Tibial artery (tissue), 4 donors: ENCODE data around the gene PRCD.

Experiments used
- DNase-seq, 2 donors: peaks; one replicate each; pipeline ENCODE4 v3.0.0-alpha.2; 2019
- H3K27ac ChIP-seq, 2 donors: fragments of 200-600 bp; sonication (generic) in 1 of 2; 1 replicate in 1 of 2; 2 replicates in 1 of 2; pipeline ENCODE4 v1.5.1; 2018 to 2019; ENCODE audit warnings: mild to moderate bottlenecking in 1 of 2
- H3K27me3 ChIP-seq, 2 donors: fragments of 200-600 bp; sonication (generic) in 1 of 2; one replicate each; pipeline versions ENCODE4 v1.5.1 to v1.6.0; 2016 to 2019
- H3K36me3 ChIP-seq, 3 donors: fragments of 200-600 bp; sonication (generic) in 2 of 3; one replicate each; pipeline ENCODE4 v1.5.1; 2016 to 2019; ENCODE audit warnings: mild to moderate bottlenecking in 2 of 3
- H3K4me1 ChIP-seq, 4 donors: fragments of 200-600 bp; sonication (generic) in 2 of 4; 1 replicate in 3 of 4; 2 replicates in 1 of 4; pipeline ENCODE4 v1.5.1; 2016 to 2019
- H3K4me3 ChIP-seq, 2 donors: fragments of 200-600 bp; sonication (generic) in 1 of 2; 1 replicate in 1 of 2; 2 replicates in 1 of 2; pipeline ENCODE4 v1.5.1; 2018 to 2019; ENCODE audit warnings: mild to moderate bottlenecking in 2 of 2
- H3K9me3 ChIP-seq, 3 donors: fragments of 200-600 bp; sonication (generic) in 1 of 3; one replicate each; pipeline ENCODE4 v1.5.1; 2016 to 2019
- intact Hi-C: fragments of 100-400 bp; cut with DNase I; formaldehyde crosslinking; loops from one replicate; pipeline ENCODE4 v1.15.0; 2023; ENCODE audit warnings: low total_unique reads
- TF ChIP-seq, protein P1 (sequence below), 2 experiments: fragments of 200-600 bp in 1 of 2; fragments of 450-650 bp in 1 of 2; IDR thresholded peaks; one replicate each; pipeline ENCODE4 v1.5.1; 2017 to 2019; ENCODE audit warnings: antibody characterized with exemption in 2 of 2, mild to moderate bottlenecking in 1 of 2, moderate library complexity in 1 of 2

PRCD gene

DNA sequence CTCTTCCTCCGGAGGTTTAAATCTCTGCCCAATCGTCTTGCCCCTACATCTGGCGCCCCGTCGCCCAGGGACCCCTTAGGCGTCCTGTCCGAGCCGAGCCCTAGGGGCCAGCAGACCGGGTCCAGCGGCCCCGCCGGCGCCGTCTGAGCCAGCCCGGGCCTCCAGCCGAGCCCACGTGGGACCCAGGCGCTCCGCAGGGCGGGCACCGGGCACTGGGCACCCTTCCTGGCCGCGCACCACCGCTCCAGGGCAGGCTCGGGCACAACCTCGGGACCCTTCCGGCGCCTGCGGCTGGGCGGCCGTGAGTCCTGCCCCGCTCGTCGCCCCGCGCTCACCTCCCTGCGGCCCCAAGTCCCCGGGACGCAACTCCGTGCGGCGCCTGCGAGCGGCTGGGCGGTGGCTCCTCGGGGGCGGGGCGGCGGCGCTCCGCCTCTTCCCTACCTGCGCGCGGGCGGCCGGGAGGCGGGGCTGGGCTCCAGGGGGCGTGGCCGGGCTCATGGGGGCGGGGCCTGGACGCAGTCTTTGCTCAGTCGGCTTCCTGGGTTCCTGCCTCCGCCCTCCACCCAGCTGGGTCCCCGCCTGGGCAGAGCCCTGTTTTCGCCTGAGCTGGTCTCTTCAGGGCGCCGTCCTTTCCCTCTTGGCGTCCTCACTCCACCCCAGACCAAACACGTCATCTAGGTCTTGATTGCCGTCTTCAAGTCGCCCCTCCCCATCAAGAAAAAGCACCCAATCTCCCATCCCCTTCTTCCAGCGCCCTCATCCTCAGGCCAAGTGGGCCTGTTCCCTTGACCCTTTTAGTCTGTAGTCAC lies 38.6 kb upstream of the PRCD start, which contains the start of gene RHBDF2:
Gene RHBDF2, minus strand, starts transcription at position 406 of the 809 bp plus-strand sequence. CDS start 19,899 bp downstream, outside the sequence.
- no peaks in the 10 kb centered on the region for H3K36me3 ChIP-seq
- H3K4me1 ChIP-seq = peaks cover 0 to 50% (median 39%) of the 10 kb centered on the region in 4 donors
- intact Hi-C loops = loop anchor here (10.0 kb wide), 1 partner anchor 96 kb away; no protein-coding TSS in a partner anchor
- H3K9me3 ChIP-seq = no peaks in the 10 kb centered on the region
- peak; percentile 81 to 94 for DNase-seq
- H3K27me3 ChIP-seq = peaks cover 0 to 6% of the 10 kb centered on the region in 2 donors
- H3K27ac ChIP-seq = peak within 1 kb of the TSS; percentile 76 to 85
- peak within 1 kb of the TSS; percentile 48 to 79 for H3K4me3 ChIP-seq
- TF ChIP-seq, protein P1, sequence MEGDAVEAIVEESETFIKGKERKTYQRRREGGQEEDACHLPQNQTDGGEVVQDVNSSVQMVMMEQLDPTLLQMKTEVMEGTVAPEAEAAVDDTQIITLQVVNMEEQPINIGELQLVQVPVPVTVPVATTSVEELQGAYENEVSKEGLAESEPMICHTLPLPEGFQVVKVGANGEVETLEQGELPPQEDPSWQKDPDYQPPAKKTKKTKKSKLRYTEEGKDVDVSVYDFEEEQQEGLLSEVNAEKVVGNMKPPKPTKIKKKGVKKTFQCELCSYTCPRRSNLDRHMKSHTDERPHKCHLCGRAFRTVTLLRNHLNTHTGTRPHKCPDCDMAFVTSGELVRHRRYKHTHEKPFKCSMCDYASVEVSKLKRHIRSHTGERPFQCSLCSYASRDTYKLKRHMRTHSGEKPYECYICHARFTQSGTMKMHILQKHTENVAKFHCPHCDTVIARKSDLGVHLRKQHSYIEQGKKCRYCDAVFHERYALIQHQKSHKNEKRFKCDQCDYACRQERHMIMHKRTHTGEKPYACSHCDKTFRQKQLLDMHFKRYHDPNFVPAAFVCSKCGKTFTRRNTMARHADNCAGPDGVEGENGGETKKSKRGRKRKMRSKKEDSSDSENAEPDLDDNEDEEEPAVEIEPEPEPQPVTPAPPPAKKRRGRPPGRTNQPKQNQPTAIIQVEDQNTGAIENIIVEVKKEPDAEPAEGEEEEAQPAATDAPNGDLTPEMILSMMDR (IDR thresholded peaks at IDR 0.05) = no peak

DNA sequence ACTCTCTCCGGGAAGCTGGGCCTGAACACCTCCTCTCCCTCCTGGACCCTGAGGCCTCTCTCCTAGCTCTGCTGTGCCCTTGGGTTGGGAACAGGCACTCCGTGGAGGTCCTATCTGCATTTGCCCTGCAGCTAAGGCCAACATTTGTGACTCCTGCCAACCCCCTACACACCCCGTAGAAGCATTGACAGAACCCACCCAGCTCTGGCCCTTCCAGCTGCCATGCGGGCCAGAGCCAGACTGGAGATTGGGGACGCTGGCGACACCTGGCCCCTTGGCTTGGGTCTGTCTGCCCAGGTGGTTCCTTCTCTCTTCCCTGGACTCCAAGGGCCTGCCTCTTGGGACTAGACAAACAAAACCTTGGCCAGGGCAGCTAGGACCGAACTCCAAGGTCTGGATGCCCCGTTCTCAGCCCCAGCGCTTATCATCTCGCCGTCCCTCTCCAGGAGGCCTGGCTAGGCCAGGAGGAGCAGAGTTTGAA lies 38.0 kb upstream of the PRCD start:
- DNase-seq = no peak
- TF ChIP-seq, protein P1 (IDR thresholded peaks at IDR 0.05) = no peak
- Histone ChIP-seq H3K4me3 (peak overlapping the region; percentile 48 to 79), H3K9me3 (no peaks in the 10 kb centered on the region), H3K36me3 (no peaks in the 10 kb centered on the region), H3K4me1 (peaks cover 0 to 55% (median 42%) of the 10 kb centered on the region in 4 donors), H3K27ac (peak overlapping the region; percentile 76 to 85), H3K27me3 (peaks cover 0 to 10% of the 10 kb centered on the region in 2 donors)
- intact Hi-C loops = loop anchor here (10.0 kb wide), 1 partner anchor 97 kb away; no protein-coding TSS in a partner anchor

DNA sequence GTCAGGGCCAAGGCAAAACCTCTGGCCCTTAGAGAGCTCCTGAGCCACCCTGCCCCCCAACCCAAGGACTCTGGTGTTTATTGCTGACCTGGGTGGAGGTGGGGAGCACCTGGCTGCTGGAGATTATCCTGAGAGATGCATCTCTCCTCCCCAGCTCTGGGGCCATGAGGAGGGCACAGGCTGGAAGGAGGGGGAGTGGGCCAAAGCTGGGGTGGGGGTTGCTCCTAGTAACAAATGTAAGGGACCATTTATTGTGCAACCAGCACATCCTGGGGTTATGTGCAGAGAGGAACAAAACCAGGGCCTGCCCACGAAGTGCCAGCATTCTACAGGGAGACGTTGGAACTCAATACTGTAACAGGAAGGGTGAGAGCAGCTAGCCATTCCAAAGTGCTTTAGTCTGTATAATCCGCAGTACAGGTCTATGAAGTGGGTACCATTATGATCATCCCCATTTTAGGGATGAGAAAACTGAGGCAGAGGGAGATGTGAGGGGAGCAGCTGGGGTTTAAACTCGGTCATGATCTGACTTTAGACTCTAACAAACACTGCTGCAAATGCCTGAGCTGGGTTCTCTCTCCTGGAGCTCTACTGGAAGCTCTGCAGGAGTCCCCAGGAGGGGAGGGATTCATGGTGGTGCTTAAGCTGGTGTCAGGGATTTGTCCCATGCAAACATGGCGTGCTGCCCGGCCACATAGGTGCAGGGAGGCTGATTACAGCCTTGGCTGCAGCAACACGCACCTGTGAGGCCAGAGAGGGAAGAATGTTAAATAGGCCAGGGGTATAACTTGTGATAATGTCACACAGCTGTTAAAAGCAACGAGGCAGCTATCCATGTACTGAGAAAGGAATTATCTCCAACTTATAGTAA lies 37.3 kb upstream of the PRCD start:
- H3K27ac ChIP-seq = peak overlapping the region in 1 of 2 donors; percentile 76
- H3K36me3 ChIP-seq = no peaks in the 10 kb centered on the region
- no peaks in the 10 kb centered on the region for H3K9me3 ChIP-seq
- peaks cover 0 to 18% of the 10 kb centered on the region in 2 donors for H3K27me3 ChIP-seq
- intact Hi-C loops = loop anchor here (10.0 kb wide), 1 partner anchor 98 kb away; no protein-coding TSS in a partner anchor
- H3K4me1 ChIP-seq = peaks cover 0 to 52% (median 41%) of the 10 kb centered on the region in 4 donors
- no peak overlapping the region for H3K4me3 ChIP-seq
- TF ChIP-seq, protein P1 (IDR thresholded peaks at IDR 0.05) = no peak
- DNase-seq = no peak

DNA sequence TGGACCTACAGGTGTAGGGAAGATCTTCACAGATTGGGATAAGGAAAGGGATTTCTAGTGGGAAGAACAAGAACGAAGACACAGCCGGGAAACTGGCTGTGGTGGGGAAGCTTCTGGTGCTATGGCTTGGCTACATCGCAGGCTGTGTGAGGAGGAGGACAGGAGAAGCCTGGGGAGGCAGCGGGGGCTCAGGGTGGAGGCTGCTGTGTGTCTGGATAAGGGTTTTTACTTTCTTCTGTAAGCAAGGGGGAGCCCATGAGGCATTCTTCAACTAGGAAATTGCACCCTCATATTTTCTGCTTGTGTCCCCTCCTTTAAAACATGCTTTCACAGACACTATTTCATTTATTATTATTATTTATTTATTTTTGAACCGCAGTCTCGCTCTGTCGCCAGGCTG lies 35.7 kb upstream of the PRCD start:
- no peak for DNase-seq
- H3K9me3 ChIP-seq = no peaks in the 10 kb centered on the region
- intact Hi-C loops = loop anchor here (10.0 kb wide), 1 partner anchor 99 kb away; no protein-coding TSS in a partner anchor
- peaks cover 0 to 27% of the 10 kb centered on the region in 2 donors for H3K27me3 ChIP-seq
- H3K27ac ChIP-seq = no peak overlapping the region
- peaks cover 0 to 36% (median 29%) of the 10 kb centered on the region in 4 donors for H3K4me1 ChIP-seq
- no peak overlapping the region for H3K4me3 ChIP-seq
- TF ChIP-seq, protein P1 (IDR thresholded peaks at IDR 0.05) = no peak
- no peaks in the 10 kb centered on the region for H3K36me3 ChIP-seq
